ENCODE data around the gene LMX1A. TPM values are rescaled to one million over a fixed set of nuclear protein-coding genes. Genes with fewer than 3 reads are reported as not detected.

Gene LMX1A
- total RNA-seq, 1 donor from 2014 or later: 1.6 TPM

GRCh38 chr1:165168467-165168866, 188.0 kb downstream of the LMX1A start:
- no peaks in the 10 kb centered on the region for H3K4me1 ChIP-seq (ENCODE audit: control insufficient read depth in 3 of 3, insufficient read depth in 3 of 3, low read length in 3 of 3)
- H3K27ac ChIP-seq (ENCODE audit: low read depth, low read length): no peak overlapping the region
- no peaks in the 10 kb centered on the region for H3K36me3 ChIP-seq (ENCODE audit: control insufficient read depth in 3 of 3, insufficient read depth in 3 of 3, low read length in 3 of 3)
- H3K27me3 ChIP-seq (ENCODE audit: control insufficient read depth in 3 of 3, insufficient read depth in 3 of 3, low read length in 3 of 3): peaks cover 0 to 3% (median 0%) of the 10 kb centered on the region in 3 donors
- no peaks in the 10 kb centered on the region for H3K9me3 ChIP-seq (ENCODE audit: control insufficient read depth in 3 of 3, low read length in 3 of 3)
- no peak overlapping the region for H3K4me3 ChIP-seq (ENCODE audit: low read length in 3 of 3)
- H3K9ac ChIP-seq (ENCODE audit: low read depth in 1 of 3, low read length in 3 of 3): no peak overlapping the region

GRCh38 chr1:165162671-165163241, 193.8 kb downstream of the LMX1A start:
- no peaks in the 10 kb centered on the region for H3K36me3 ChIP-seq (ENCODE audit: control insufficient read depth in 3 of 3, insufficient read depth in 3 of 3, low read length in 3 of 3)
- no peaks in the 10 kb centered on the region for H3K9me3 ChIP-seq (ENCODE audit: control insufficient read depth in 3 of 3, low read length in 3 of 3)
- H3K27ac ChIP-seq (ENCODE audit: low read depth, low read length): no peak overlapping the region
- peaks cover 0 to 6% (median 3%) of the 10 kb centered on the region in 3 donors for H3K27me3 ChIP-seq (ENCODE audit: control insufficient read depth in 3 of 3, insufficient read depth in 3 of 3, low read length in 3 of 3)
- peaks cover 8 to 12% (median 12%) of the 10 kb centered on the region in 3 donors for H3K4me1 ChIP-seq (ENCODE audit: control insufficient read depth in 3 of 3, insufficient read depth in 3 of 3, low read length in 3 of 3)
- H3K4me3 ChIP-seq (ENCODE audit: low read length in 3 of 3): no peak overlapping the region
- peak overlapping the region in 1 of 3 donors; percentile 34 for H3K9ac ChIP-seq (ENCODE audit: low read depth in 1 of 3, low read length in 3 of 3)

- H3K4me1 ChIP-seq (ENCODE audit: control insufficient read depth in 3 of 3, insufficient read depth in 3 of 3, low read length in 3 of 3): peaks cover 8 to 12% (median 12%) of the 10 kb centered on the region in 3 donors
- no peaks in the 10 kb centered on the region for H3K9me3 ChIP-seq (ENCODE audit: control insufficient read depth in 3 of 3, low read length in 3 of 3)
- no peaks in the 10 kb centered on the region for H3K36me3 ChIP-seq (ENCODE audit: control insufficient read depth in 3 of 3, insufficient read depth in 3 of 3, low read length in 3 of 3)
- no peak overlapping the region for H3K9ac ChIP-seq (ENCODE audit: low read depth in 1 of 3, low read length in 3 of 3)
- H3K4me3 ChIP-seq (ENCODE audit: low read length in 3 of 3): no peak overlapping the region
- H3K27me3 ChIP-seq (ENCODE audit: control insufficient read depth in 3 of 3, insufficient read depth in 3 of 3, low read length in 3 of 3): peaks cover 0 to 6% (median 5%) of the 10 kb centered on the region in 3 donors
- H3K27ac ChIP-seq (ENCODE audit: low read depth, low read length): no peak overlapping the region
Observed at GRCh38 chr1:165161130-165161529, 195.4 kb downstream of the LMX1A start.

DNA sequence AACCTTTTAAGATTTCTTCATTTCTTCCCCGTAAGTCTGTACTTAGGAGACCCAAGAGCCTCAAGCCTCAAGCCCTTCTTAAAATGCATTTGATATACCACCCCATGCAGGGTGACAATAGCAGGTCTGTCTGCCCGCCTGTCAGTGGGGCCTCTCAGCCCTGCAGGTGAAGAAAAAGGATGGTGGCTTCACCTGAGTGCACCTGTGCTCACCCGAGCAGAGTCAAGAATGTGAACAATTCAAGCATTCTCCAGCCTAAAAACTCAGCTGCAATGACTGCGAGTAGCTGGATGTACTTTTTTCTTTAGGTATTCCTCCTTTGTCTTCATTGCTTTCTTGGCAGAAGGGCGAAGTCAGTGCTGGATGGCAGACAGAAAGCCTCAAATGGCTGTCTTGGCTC, 203.3 kb downstream of the LMX1A start:
- no peaks in the 10 kb centered on the region for H3K9me3 ChIP-seq (ENCODE audit: control insufficient read depth in 3 of 3, low read length in 3 of 3)
- no peaks in the 10 kb centered on the region for H3K36me3 ChIP-seq (ENCODE audit: control insufficient read depth in 3 of 3, insufficient read depth in 3 of 3, low read length in 3 of 3)
- peaks cover 0 to 4% (median 0%) of the 10 kb centered on the region in 3 donors for H3K27me3 ChIP-seq (ENCODE audit: control insufficient read depth in 3 of 3, insufficient read depth in 3 of 3, low read length in 3 of 3)
- peaks cover 12 to 17% (median 16%) of the 10 kb centered on the region in 3 donors for H3K4me1 ChIP-seq (ENCODE audit: control insufficient read depth in 3 of 3, insufficient read depth in 3 of 3, low read length in 3 of 3)
- no peak overlapping the region for H3K4me3 ChIP-seq (ENCODE audit: low read length in 3 of 3)
- no peak overlapping the region for H3K27ac ChIP-seq (ENCODE audit: low read depth, low read length)
- H3K9ac ChIP-seq (ENCODE audit: low read depth in 1 of 3, low read length in 3 of 3): peak overlapping the region in 1 of 3 donors; percentile 40

GRCh38 chr1:165152727-165153126, 203.8 kb downstream of the LMX1A start:
- H3K9me3 ChIP-seq (ENCODE audit: control insufficient read depth in 3 of 3, low read length in 3 of 3): no peaks in the 10 kb centered on the region
- H3K4me3 ChIP-seq (ENCODE audit: low read length in 3 of 3): no peak overlapping the region
- H3K27ac ChIP-seq (ENCODE audit: low read depth, low read length): no peak overlapping the region
- H3K27me3 ChIP-seq (ENCODE audit: control insufficient read depth in 3 of 3, insufficient read depth in 3 of 3, low read length in 3 of 3): peaks cover 0 to 4% (median 0%) of the 10 kb centered on the region in 3 donors
- peaks cover 12 to 17% (median 16%) of the 10 kb centered on the region in 3 donors for H3K4me1 ChIP-seq (ENCODE audit: control insufficient read depth in 3 of 3, insufficient read depth in 3 of 3, low read length in 3 of 3)
- H3K36me3 ChIP-seq (ENCODE audit: control insufficient read depth in 3 of 3, insufficient read depth in 3 of 3, low read length in 3 of 3): no peaks in the 10 kb centered on the region
- H3K9ac ChIP-seq (ENCODE audit: low read depth in 1 of 3, low read length in 3 of 3): peak overlapping the region in 1 of 3 donors; percentile 40

DNA sequence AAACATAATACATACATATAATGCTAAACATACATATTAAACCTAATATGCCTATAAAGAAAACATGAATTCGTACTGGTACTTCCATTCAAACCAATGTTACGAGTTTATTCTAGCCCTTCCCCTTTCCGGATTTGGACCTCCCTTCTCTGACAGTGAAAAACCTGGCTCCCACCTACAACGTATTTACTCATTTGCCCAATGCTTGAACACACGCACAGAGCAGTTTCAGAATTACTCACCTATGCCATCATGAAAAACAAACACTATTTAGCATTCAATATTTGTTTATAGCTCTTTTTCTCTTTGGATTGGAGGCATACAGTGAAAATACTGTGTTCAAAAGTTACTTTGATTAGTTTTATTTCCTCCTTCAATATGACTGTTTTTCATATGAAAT, 204.4 kb downstream of the LMX1A start:
- peaks cover 12 to 17% (median 16%) of the 10 kb centered on the region in 3 donors for H3K4me1 ChIP-seq (ENCODE audit: control insufficient read depth in 3 of 3, insufficient read depth in 3 of 3, low read length in 3 of 3)
- peaks cover 0 to 4% (median 0%) of the 10 kb centered on the region in 3 donors for H3K27me3 ChIP-seq (ENCODE audit: control insufficient read depth in 3 of 3, insufficient read depth in 3 of 3, low read length in 3 of 3)
- H3K27ac ChIP-seq (ENCODE audit: low read depth, low read length): no peak overlapping the region
- H3K9ac ChIP-seq (ENCODE audit: low read depth in 1 of 3, low read length in 3 of 3): no peak overlapping the region
- H3K36me3 ChIP-seq (ENCODE audit: control insufficient read depth in 3 of 3, insufficient read depth in 3 of 3, low read length in 3 of 3): no peaks in the 10 kb centered on the region
- H3K9me3 ChIP-seq (ENCODE audit: control insufficient read depth in 3 of 3, low read length in 3 of 3): no peaks in the 10 kb centered on the region
- no peak overlapping the region for H3K4me3 ChIP-seq (ENCODE audit: low read length in 3 of 3)

Other genes with a start within 250 kb of the LMX1A start
- gene RXRG, start 88.4 kb upstream of the LMX1A start, total RNA-seq: 39.1 TPM
- gene LRRC52, start 187.3 kb upstream of the LMX1A start, total RNA-seq: 0.52 TPM

Measured in skeletal muscle tissue (tissue), 4 donors.